Activated CD4-positive, CD25-positive, alpha-beta regulatory T cell (primary cell): Measurements from ENCODE around the gene AAMP.

Source experiments
- DNase-seq, 4 experiments: peaks; one replicate each; lab custom pipeline; 2025; lab: John Stamatoyannopoulos, UW

Gene AAMP

GRCh38 chr2:218223046-218223445 lies 46.9 kb downstream of the AAMP start:
- DNase-seq, result no peak

GRCh38 chr2:218221000-218221399 lies 48.9 kb downstream of the AAMP start:
- no peak for DNase-seq

- DNase-seq, result no peak
Observed at GRCh38 chr2:218219934-218220333, 50.0 kb downstream of the AAMP start.

GRCh38 chr2:218218268-218219185 lies 51.4 kb downstream of the AAMP start:
- DNase-seq, result no peak

GRCh38 chr2:218217360-218218267 lies 52.3 kb downstream of the AAMP start:
- DNase-seq, result peak; percentile 40 to 50 (median 42)

- peak; percentile 85 to 93 (median 90) for DNase-seq
Observed at GRCh38 chr2:218216674-218217359, 53.1 kb downstream of the AAMP start, which contains the start of gene ARPC2. Gene ARPC2, plus strand, starts transcription at chr2:218217189. Its CDS starts 282 bp downstream, at chr2:218217471.

GRCh38 chr2:218216336-218216673 lies 53.6 kb downstream of the AAMP start:
- no peak for DNase-seq
